HepG2 (cell line): ENCODE results near the gene HMGN4. TPM values are rescaled to one million over a fixed set of nuclear protein-coding genes. Genes with fewer than 3 reads are reported as not detected.

Source experiments
- GLI4 ChIP-seq: sonication (generic); formaldehyde crosslinking; IDR thresholded peaks from 2 replicates; pipeline ENCODE4 v1.5.1; 2020; ENCODE audit warnings: missing genetic modification reagents, mild to moderate bottlenecking, moderate library complexity, borderline replicate concordance
- HOXA3 ChIP-seq: sonication (generic); formaldehyde crosslinking; IDR thresholded peaks from 2 replicates; pipeline ENCODE4 v1.5.0; 2020; ENCODE audit warnings: missing genetic modification reagents
- PCBP1 ChIP-seq: fragments of 200-400 bp; formaldehyde crosslinking; IDR thresholded peaks from 2 replicates; pipeline ENCODE4 v1.6.1; 2017; ENCODE audit warnings: mild to moderate bottlenecking, low read depth, low read length, borderline replicate concordance
- SETDB1 ChIP-seq: sonication (generic); formaldehyde crosslinking; IDR thresholded peaks from 2 replicates; pipeline ENCODE4 v1.5.1; 2020; ENCODE audit warnings: missing genetic modification reagents, mild to moderate bottlenecking, borderline replicate concordance
- TRIM24 ChIP-seq: sonication (generic); formaldehyde crosslinking; IDR thresholded peaks from 2 replicates; pipeline ENCODE4 v1.8.0; 2022; ENCODE audit warnings: mild to moderate bottlenecking, missing genetic modification reagents
- ZFP36L2 ChIP-seq: sonication (generic); formaldehyde crosslinking; IDR thresholded peaks from 2 replicates; pipeline ENCODE4 v1.4.0; 2020; ENCODE audit warnings: missing genetic modification reagents
- ZNF30 ChIP-seq: sonication (generic); formaldehyde crosslinking; IDR thresholded peaks from 2 replicates; pipeline ENCODE4 v1.5.0; 2020; ENCODE audit warnings: mild to moderate bottlenecking, missing genetic modification reagents
- ZNF724P ChIP-seq: sonication (generic); formaldehyde crosslinking; IDR thresholded peaks from 2 replicates; pipeline ENCODE4 v1.8.0; 2022; ENCODE audit warnings: missing genetic modification reagents, borderline replicate concordance
- ZSCAN30 ChIP-seq: sonication (generic); formaldehyde crosslinking; IDR thresholded peaks from 2 replicates; pipeline ENCODE4 v1.5.0; 2020; ENCODE audit warnings: mild to moderate bottlenecking, missing genetic modification reagents
- polyA plus RNA-seq, 8 experiments: library from polyadenylated mRNA; depleted of rRNA in 3 of 8; stranded (reverse) in 7 of 8; unstranded in 1 of 8; fragments of >200 nt; fragmentation: Illumina TruSeq in 4 of 8; extraction: Trizol in 4 of 8; gene quantifications; 2 replicates each; pipeline versions ENCODE4 v1.2.1 to v1.2.3, GENCODE V29; 2011 to 2016; ENCODE audit warnings: low read depth in 4 of 8, missing spikeins in 1 of 8, mixed read lengths in 1 of 8; ENCODE audit not compliant: insufficient read depth in 1 of 8
- total RNA-seq, 5 experiments: library from RNA; depleted of rRNA; stranded (reverse); fragments of >200 nt; fragmentation: Illumina TruSeq; extraction: Trizol; gene quantifications; 2 replicates each; pipeline ENCODE4 v1.2.3, GENCODE V29; 2016; ENCODE audit warnings: low read depth in 1 of 5
- TF ChIP-seq, protein P1 (sequence below): sonication (generic); formaldehyde crosslinking; conservative IDR thresholded peaks from 2 replicates; pipeline ENCODE4 v1.8.0; 2022; ENCODE audit warnings: missing genetic modification reagents
- TF ChIP-seq, protein P2 (sequence below): sonication (generic); formaldehyde crosslinking; IDR thresholded peaks from 2 replicates; pipeline ENCODE4 v1.5.0; 2020; ENCODE audit warnings: mild to moderate bottlenecking, missing genetic modification reagents, borderline replicate concordance
- TF ChIP-seq, protein P3 (sequence below): sonication (generic); formaldehyde crosslinking; IDR thresholded peaks from 2 replicates; pipeline ENCODE4 v1.5.1; 2020; ENCODE audit warnings: mild to moderate bottlenecking, missing genetic modification reagents, moderate library complexity
- TF ChIP-seq, protein P4 (sequence below): sonication (generic); formaldehyde crosslinking; IDR thresholded peaks from one replicate; pipeline ENCODE4 v1.5.1; 2020; ENCODE audit warnings: mild to moderate bottlenecking, missing genetic modification reagents; ENCODE audit errors: not compliant biosample characterization
- TF ChIP-seq, protein P5 (sequence below): sonication (generic); formaldehyde crosslinking; IDR thresholded peaks from 2 replicates; pipeline ENCODE4 v1.4.0; 2020; ENCODE audit warnings: mild to moderate bottlenecking, missing genetic modification reagents

HMGN4 gene
- total and polyA plus RNA-seq, 2 of the 13 experiments (the other 11 are each of a cell fraction or from before 2014, with no cell fraction given) = 39.9 to 52.1 TPM

DNA sequence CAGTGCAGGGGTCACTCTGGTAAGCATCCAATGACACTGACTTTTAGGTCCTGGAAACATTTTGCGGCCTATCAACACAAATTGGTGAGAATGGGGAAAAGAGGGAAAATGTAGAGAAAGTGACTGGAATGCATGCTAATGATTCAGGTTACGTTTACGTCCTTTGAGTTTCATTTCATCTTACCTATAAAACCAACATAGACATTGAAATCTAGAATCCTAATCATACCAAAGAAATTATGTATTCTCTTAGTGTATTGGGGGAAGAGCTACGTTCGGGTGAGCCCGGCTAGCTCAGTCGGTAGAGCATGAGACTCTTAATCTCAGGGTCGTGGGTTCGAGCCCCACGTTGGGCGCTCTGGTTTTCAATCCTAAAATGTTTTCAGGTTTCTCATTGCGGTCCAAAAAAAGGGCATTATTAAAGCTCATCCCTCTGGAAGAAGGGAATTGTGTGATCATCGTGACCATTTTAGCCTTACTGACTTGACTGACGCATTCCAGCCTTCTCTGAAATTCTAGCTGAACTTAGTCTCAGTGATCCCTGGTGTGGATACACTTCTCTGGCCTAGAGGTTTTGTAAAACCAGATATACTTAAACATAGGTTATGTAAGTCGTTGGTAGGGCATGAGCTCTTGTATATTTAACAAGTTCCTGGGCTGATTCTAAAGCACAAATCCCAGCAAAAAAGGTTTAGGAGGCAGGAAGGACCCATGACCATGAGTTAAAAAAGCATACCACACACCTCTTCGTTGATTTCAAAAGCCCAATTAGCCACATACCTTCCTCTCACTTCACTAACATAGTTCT, 18.3 kb downstream of the HMGN4 start (continued):
- TF ChIP-seq, protein P1, sequence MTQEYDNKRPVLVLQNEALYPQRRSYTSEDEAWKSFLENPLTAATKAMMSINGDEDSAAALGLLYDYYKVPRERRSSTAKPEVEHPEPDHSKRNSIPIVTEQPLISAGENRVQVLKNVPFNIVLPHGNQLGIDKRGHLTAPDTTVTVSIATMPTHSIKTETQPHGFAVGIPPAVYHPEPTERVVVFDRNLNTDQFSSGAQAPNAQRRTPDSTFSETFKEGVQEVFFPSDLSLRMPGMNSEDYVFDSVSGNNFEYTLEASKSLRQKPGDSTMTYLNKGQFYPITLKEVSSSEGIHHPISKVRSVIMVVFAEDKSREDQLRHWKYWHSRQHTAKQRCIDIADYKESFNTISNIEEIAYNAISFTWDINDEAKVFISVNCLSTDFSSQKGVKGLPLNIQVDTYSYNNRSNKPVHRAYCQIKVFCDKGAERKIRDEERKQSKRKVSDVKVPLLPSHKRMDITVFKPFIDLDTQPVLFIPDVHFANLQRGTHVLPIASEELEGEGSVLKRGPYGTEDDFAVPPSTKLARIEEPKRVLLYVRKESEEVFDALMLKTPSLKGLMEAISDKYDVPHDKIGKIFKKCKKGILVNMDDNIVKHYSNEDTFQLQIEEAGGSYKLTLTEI (CRISPR knock-in tag) = no peak
- TF ChIP-seq ZNF724P (peak; percentile 38; the same call in 1 of the 2 replicates), PCBP1 (no peak), GLI4 (CRISPR knock-in tag) (no peak), SETDB1 (CRISPR knock-in tag) (no peak), HOXA3 (peak; percentile 85), TRIM24 (CRISPR knock-in tag) (no peak), ZFP36L2 (CRISPR knock-in tag) (no peak), ZSCAN30 (CRISPR knock-in tag) (no peak), ZNF30 (no peak)
- TF ChIP-seq, protein P2, sequence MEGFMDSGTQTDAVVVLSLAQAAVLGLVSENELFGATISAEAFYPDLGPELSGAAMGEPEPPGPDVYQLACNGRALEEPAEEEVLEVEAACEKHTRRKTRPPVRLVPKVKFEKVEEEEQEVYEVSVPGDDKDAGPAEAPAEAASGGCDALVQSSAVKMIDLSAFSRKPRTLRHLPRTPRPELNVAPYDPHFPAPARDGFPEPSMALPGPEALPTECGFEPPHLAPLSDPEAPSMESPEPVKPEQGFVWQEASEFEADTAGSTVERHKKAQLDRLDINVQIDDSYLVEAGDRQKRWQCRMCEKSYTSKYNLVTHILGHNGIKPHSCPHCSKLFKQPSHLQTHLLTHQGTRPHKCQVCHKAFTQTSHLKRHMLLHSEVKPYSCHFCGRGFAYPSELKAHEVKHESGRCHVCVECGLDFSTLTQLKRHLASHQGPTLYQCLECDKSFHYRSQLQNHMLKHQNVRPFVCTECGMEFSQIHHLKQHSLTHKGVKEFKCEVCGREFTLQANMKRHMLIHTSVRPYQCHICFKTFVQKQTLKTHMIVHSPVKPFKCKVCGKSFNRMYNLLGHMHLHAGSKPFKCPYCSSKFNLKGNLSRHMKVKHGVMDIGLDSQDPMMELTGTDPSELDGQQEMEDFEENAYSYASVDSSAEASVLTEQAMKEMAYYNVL (CRISPR knock-in tag) = peak; percentile 92
- TF ChIP-seq, protein P3, sequence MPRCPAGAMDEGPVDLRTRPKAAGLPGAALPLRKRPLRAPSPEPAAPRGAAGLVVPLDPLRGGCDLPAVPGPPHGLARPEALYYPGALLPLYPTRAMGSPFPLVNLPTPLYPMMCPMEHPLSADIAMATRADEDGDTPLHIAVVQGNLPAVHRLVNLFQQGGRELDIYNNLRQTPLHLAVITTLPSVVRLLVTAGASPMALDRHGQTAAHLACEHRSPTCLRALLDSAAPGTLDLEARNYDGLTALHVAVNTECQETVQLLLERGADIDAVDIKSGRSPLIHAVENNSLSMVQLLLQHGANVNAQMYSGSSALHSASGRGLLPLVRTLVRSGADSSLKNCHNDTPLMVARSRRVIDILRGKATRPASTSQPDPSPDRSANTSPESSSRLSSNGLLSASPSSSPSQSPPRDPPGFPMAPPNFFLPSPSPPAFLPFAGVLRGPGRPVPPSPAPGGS (CRISPR knock-in tag) = 0 out of 2 replicates have a peak, but pooled peaks have one; percentile 33
- TF ChIP-seq, protein P4, sequence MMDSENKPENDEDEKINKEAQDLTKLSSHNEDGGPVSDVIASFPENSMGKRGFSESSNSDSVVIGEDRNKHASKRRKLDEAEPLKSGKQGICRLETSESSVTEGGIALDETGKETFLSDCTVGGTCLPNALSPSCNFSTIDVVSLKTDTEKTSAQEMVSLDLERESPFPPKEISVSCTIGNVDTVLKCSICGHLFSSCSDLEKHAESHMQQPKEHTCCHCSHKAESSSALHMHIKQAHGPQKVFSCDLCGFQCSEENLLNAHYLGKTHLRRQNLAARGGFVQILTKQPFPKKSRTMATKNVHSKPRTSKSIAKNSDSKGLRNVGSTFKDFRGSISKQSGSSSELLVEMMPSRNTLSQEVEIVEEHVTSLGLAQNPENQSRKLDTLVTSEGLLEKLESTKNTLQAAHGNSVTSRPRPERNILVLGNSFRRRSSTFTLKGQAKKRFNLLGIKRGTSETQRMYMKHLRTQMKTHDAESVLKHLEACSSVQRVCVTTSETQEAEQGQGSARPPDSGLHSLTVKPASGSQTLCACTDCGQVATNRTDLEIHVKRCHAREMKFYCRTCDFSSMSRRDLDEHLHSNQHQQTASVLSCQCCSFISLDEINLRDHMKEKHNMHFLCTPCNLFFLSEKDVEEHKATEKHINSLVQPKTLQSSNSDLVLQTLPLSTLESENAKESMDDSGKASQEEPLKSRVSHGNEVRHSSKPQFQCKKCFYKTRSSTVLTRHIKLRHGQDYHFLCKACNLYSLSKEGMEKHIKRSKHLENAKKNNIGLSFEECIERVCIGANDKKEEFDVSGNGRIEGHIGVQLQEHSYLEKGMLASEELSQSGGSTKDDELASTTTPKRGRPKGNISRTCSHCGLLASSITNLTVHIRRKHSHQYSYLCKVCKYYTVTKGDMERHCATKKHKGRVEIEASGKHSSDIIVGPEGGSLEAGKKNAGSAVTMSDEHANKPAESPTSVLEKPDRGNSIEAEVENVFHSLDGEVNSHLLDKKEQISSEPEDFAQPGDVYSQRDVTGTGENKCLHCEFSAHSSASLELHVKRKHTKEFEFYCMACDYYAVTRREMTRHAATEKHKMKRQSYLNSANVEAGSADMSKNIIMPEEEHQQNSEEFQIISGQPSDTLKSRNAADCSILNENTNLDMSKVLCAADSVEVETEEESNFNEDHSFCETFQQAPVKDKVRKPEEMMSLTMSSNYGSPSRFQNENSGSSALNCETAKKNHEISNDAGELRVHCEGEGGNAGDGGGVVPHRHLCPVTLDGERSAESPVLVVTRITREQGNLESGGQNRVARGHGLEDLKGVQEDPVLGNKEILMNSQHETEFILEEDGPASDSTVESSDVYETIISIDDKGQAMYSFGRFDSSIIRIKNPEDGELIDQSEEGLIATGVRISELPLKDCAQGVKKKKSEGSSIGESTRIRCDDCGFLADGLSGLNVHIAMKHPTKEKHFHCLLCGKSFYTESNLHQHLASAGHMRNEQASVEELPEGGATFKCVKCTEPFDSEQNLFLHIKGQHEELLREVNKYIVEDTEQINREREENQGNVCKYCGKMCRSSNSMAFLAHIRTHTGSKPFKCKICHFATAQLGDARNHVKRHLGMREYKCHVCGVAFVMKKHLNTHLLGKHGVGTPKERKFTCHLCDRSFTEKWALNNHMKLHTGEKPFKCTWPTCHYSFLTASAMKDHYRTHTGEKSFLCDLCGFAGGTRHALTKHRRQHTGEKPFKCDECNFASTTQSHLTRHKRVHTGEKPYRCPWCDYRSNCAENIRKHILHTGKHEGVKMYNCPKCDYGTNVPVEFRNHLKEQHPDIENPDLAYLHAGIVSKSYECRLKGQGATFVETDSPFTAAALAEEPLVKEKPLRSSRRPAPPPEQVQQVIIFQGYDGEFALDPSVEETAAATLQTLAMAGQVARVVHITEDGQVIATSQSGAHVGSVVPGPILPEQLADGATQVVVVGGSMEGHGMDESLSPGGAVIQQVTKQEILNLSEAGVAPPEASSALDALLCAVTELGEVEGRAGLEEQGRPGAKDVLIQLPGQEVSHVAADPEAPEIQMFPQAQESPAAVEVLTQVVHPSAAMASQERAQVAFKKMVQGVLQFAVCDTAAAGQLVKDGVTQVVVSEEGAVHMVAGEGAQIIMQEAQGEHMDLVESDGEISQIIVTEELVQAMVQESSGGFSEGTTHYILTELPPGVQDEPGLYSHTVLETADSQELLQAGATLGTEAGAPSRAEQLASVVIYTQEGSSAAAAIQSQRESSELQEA (CRISPR knock-in tag) = no peak
- TF ChIP-seq, protein P5, sequence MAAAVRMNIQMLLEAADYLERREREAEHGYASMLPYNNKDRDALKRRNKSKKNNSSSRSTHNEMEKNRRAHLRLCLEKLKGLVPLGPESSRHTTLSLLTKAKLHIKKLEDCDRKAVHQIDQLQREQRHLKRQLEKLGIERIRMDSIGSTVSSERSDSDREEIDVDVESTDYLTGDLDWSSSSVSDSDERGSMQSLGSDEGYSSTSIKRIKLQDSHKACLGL (CRISPR knock-in tag) = no peak
